ENCODE measurements around the gene PRDM16. TPM values are rescaled to one million over a fixed set of nuclear protein-coding genes. Genes with fewer than 3 reads are reported as not detected.

PRDM16 gene
- total and polyA plus RNA-seq, 2 of the 8 experiments (the other 6 are each of a cell fraction or from before 2014, with no cell fraction given) = 0.39 to 0.43 TPM

- TF ChIP-seq SIRT6 (IDR thresholded peaks at IDR 0.05; ENCODE audit: low read length) = no peak
Observed at GRCh38 chr1:3277011-3277471, 208.0 kb downstream of the PRDM16 start (continued).

Measured in H1 (cell line).